ENCODE results near the gene RABGAP1L.

The RABGAP1L gene

DNA sequence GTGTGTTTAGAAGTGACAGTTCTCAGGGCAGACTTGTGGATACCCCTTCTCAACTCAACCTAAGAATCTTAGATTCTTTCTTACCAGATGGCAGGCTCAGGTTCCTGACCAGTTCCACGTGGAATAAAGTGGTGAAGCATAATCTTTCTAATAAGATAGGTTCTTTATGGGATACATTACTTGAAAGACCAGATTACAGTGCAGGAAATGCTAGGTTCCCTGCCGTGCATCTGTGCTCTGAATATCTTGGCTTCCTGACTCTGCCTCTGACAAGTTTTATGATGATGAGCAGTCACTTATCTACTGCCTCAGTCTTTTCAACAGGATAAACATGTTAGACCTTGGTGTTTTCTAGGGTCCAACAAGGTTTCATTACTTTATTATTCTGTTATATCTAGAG is 632.5 kb downstream of the RABGAP1L start:
- H3K4me3 ChIP-seq (replicated peaks; ENCODE audit: low read depth, low read length), result no peak overlapping the region
- no peak for DNase-seq (ENCODE audit: extremely low read depth, insufficient read length)

DNA sequence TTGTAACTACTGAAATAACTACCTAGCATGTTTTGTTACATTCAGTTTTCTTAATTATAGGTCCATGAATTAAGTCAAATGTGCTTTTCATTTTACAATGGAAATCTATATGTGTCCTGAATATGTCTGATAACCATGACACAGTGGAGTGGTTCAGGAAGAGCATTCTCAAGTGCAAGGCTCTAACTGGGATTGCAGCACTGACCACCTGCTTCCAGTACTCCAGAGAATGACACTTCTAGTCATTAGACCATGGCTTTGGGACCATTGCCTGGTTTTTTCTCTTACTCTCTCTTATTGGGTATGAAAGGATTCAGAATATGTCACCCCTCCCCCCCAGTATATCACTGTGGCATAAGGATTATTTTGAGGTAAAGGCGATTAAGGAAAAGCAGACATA is 635.5 kb downstream of the RABGAP1L start:
- H3K36me3 ChIP-seq (ENCODE audit: control insufficient read depth, insufficient read depth, low read length), result no peaks in the 10 kb centered on the region
- TF ChIP-seq, protein P1, sequence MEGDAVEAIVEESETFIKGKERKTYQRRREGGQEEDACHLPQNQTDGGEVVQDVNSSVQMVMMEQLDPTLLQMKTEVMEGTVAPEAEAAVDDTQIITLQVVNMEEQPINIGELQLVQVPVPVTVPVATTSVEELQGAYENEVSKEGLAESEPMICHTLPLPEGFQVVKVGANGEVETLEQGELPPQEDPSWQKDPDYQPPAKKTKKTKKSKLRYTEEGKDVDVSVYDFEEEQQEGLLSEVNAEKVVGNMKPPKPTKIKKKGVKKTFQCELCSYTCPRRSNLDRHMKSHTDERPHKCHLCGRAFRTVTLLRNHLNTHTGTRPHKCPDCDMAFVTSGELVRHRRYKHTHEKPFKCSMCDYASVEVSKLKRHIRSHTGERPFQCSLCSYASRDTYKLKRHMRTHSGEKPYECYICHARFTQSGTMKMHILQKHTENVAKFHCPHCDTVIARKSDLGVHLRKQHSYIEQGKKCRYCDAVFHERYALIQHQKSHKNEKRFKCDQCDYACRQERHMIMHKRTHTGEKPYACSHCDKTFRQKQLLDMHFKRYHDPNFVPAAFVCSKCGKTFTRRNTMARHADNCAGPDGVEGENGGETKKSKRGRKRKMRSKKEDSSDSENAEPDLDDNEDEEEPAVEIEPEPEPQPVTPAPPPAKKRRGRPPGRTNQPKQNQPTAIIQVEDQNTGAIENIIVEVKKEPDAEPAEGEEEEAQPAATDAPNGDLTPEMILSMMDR (IDR thresholded peaks at IDR 0.05; ENCODE audit: insufficient read depth, low read length, poor library complexity, severe bottlenecking), result no peak
- no peaks in the 10 kb centered on the region for H3K27me3 ChIP-seq (replicated peaks; ENCODE audit: control insufficient read depth, insufficient read depth, low read length)
- H3K4me3 ChIP-seq (replicated peaks; ENCODE audit: low read depth, low read length), result no peak overlapping the region
- DNase-seq (ENCODE audit: extremely low read depth, insufficient read length), result no peak

More for the DNA sequence above, 632.5 kb downstream of the RABGAP1L start:
- H3K36me3 ChIP-seq (ENCODE audit: control insufficient read depth, insufficient read depth, low read length), result no peaks in the 10 kb centered on the region
- TF ChIP-seq, protein P1 (IDR thresholded peaks at IDR 0.05; ENCODE audit: insufficient read depth, low read length, poor library complexity, severe bottlenecking), result no peak
- H3K27me3 ChIP-seq (replicated peaks; ENCODE audit: control insufficient read depth, insufficient read depth, low read length), result no peaks in the 10 kb centered on the region

DNA sequence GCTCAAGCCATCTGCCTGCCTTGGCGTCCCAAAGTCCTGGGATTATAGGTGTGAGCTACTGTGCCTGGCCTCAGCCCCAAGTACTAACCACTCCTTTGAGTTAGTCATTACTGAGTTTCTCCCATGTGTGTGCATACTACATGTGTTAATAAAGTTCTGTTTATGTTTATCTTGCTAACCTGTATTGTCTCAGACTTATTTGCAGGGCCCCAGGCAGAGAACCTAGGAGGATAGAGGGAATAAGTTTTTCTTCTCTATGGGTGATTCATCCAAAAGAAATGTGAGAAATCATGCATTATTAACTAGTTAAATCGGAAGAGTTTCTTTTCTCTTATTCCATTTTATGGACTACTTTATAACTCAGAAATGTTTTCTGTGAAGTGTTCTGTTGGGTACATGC is 636.5 kb downstream of the RABGAP1L start:
- DNase-seq (ENCODE audit: extremely low read depth, insufficient read length), result no peak

DNA sequence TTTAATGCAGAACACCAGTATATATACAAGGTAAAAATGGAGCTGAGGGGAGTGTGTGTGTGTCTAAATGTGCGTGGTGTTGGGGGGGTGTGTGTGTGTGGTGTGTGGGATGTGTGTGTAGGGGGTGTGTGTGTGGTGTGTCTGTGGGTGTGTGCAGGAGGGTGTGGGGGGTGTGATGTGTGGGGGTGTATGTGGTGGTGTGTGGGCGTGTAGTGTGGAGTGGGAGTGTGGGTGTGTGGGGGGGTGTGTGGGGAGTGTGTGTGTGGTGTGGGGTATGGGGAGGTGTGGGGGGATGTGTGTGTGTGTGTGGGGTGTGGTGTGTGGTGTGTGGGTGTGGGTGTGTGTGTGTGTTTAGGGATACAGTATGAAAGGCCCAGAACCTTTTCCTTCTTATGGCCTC is 638.1 kb downstream of the RABGAP1L start:
- no peak for DNase-seq (ENCODE audit: extremely low read depth, insufficient read length)
- Histone ChIP-seq H3K27me3 (replicated peaks; ENCODE audit: control insufficient read depth, insufficient read depth, low read length) (no peaks in the 10 kb centered on the region), H3K4me3 (replicated peaks; ENCODE audit: low read depth, low read length) (no peak overlapping the region), H3K36me3 (ENCODE audit: control insufficient read depth, insufficient read depth, low read length) (no peaks in the 10 kb centered on the region)
- TF ChIP-seq, protein P1 (IDR thresholded peaks at IDR 0.05; ENCODE audit: insufficient read depth, low read length, poor library complexity, severe bottlenecking), result no peak

More for the DNA sequence above, 636.5 kb downstream of the RABGAP1L start:
- Histone ChIP-seq H3K27me3 (replicated peaks; ENCODE audit: control insufficient read depth, insufficient read depth, low read length) (no peaks in the 10 kb centered on the region), H3K4me3 (replicated peaks; ENCODE audit: low read depth, low read length) (no peak overlapping the region), H3K36me3 (ENCODE audit: control insufficient read depth, insufficient read depth, low read length) (no peaks in the 10 kb centered on the region)
- TF ChIP-seq, protein P1 (IDR thresholded peaks at IDR 0.05; ENCODE audit: insufficient read depth, low read length, poor library complexity, severe bottlenecking), result no peak

DNA sequence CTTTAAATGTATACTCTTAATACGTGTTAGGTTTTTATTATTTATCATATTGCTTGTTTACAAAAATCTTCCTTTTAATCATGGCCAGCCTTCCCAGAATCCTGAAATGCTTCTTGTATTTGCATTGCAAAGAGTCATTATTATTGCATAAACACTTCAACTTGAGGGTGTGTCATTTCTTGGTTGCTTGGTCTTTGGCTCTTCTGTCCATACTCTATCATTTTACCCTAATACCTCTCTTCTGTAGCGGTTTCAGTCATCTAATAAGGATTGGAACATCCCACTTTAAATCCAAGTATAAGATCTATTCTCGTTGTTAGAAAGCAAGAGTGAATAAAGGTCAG is 639.8 kb downstream of the RABGAP1L start:
- DNase-seq (ENCODE audit: extremely low read depth, insufficient read length), result no peak
- TF ChIP-seq, protein P1 (IDR thresholded peaks at IDR 0.05; ENCODE audit: insufficient read depth, low read length, poor library complexity, severe bottlenecking), result no peak
- Histone ChIP-seq H3K27me3 (replicated peaks; ENCODE audit: control insufficient read depth, insufficient read depth, low read length) (no peaks in the 10 kb centered on the region), H3K4me3 (replicated peaks; ENCODE audit: low read depth, low read length) (0 out of 2 replicates have a peak overlapping the region, but pooled peaks have one; percentile 60), H3K36me3 (ENCODE audit: control insufficient read depth, insufficient read depth, low read length) (no peaks in the 10 kb centered on the region)

DNA sequence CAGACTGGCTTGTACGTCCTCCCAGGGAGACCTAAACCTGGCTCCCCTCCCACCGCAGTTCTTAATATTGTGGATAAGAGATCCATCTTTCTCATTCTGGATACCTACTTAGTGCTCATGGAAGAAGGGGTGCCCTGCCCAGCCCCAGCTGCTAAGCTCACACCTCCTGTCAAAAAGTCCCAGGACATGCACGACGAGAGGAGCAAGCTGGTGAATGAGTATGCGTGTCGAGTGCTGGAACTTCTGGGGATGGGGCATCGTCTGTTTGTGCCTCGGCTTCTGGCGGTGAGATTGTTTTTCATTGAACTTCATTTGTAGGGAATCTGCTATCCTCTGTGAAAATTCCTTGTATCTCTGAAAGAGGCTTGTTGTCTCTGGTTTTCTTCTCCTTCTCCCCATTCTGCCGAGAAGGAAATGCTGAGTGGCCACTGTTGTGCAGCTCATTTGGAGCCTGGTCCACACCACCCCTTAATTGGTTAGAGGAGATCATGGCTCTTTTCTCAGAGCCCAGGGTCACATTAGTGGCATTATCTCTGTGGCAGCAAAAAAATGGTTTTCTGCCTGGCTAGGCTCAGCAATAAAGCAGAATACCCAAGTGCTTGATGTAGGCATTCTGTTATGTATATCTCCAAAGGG is 641.0 kb downstream of the RABGAP1L start:
- Histone ChIP-seq H3K4me3 (replicated peaks; ENCODE audit: low read depth, low read length) (peak overlapping the region; percentile 60), H3K36me3 (ENCODE audit: control insufficient read depth, insufficient read depth, low read length) (no peaks in the 10 kb centered on the region), H3K27me3 (replicated peaks; ENCODE audit: control insufficient read depth, insufficient read depth, low read length) (no peaks in the 10 kb centered on the region)
- TF ChIP-seq, protein P1 (IDR thresholded peaks at IDR 0.05; ENCODE audit: insufficient read depth, low read length, poor library complexity, severe bottlenecking), result no peak
- DNase-seq (ENCODE audit: extremely low read depth, insufficient read length), result no peak

Measured in GM06990 (cell line).